GM21825 (cell line): Measurements from ENCODE around the gene DIS3L2.

Experiments used
- ATAC-seq: cut with Tn5 transposase; IDR thresholded peaks from one replicate; pipeline ENCODE4 v1.9.1; 2021; ENCODE audit warnings: mild to moderate bottlenecking, moderate library complexity; ENCODE audit not compliant: unreplicated experiment

The DIS3L2 gene

GRCh38 chr2:232250246-232251175 lies 289.0 kb downstream of the DIS3L2 start:
- ATAC-seq = no peak

DNA sequence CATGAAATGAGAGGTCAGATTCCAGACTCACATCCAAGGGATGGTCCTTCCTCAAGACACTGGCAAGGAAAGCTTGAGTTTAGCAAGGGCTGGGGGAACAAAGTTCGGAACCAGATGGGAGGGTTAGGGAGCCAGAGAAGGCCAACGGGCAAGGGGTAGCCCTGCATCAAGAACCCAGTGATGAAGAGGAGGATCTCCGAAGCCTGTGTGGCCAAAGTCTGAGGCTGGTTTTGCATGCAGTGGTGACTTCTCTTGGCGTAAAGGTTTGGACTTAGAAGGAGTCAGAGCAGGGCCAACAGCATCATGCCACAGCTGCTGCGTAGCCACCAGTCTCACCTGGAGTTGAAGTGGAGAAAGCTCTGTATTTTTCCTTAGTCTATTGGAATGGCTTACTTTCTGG lies 293.5 kb downstream of the DIS3L2 start:
- ATAC-seq = no peak

DNA sequence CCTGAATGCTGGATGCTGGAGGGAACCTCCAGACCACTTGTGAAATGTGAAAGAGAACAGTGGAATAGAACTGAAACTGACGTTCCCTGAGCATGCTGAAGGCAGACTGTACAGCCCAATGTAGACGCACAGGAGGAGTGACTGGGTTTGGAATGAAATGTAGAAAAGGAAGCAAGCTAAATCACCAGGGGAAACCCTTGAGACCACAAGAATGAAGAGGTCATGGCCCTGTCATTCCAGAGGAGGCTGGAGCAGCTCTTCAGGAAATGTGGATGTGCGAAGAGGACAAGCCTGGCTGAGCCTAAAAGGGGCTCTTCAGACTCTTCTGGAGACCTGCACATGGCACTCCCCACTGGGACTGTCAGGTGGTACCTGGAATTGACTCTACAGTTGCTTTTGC lies 298.6 kb downstream of the DIS3L2 start:
- no peak for ATAC-seq

- no peak for ATAC-seq
These were observed 300.3 kb downstream of the DIS3L2 start for GRCh38 chr2:232261776-232262175.

- ATAC-seq = no peak
These were observed 301.8 kb downstream of the DIS3L2 start for GRCh38 chr2:232263295-232263694.

GRCh38 chr2:232264081-232264480 lies 302.6 kb downstream of the DIS3L2 start:
- ATAC-seq = no peak

GRCh38 chr2:232265329-232265728 lies 303.8 kb downstream of the DIS3L2 start:
- ATAC-seq = no peak

DNA sequence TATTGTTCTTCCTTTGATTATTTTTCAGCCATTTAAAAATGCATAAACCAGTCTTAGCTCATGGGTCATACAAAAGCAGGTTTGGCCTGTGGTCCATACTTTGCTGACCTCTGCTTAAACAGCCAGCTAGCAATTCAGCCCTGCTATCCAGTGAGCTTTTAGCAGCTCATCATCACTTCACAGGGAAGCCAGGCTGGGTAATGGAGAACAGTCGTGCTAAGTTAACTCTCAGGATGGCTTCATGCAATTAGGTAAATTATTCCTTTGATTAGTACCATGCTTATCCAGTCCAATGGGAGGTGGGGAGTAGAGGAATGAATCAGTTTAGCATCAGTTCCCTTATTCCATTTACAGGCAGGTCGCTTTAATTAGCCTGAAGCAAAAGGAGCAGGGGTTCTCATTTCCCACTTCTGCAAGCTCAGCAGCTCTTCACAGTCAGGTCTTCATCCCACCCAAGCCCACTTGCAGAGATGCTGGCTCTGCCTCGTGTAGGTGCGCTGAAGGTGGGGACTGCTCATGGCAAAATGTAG lies 307.2 kb downstream of the DIS3L2 start:
- ATAC-seq = no peak

DNA sequence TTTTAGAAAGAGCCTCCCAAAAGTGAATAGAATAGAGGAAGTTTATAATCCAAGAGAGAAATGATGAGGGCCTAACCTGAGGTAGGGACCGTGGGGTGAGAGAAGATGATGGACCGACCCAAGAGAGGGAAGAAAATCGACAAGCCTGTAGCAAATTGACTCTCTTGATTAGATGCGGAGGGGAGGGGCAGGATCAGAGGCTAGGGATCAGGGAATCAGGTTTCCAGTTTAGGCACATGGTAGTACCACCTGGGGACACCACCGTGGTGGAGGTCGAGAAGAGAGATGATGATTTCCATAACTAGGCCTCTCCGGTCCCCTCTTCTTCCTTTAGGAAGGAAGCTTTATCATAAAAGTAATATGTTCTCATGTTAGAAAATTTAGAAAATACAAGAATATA lies 308.4 kb downstream of the DIS3L2 start:
- no peak for ATAC-seq

GRCh38 chr2:232273903-232274643 lies 312.6 kb downstream of the DIS3L2 start:
- no peak for ATAC-seq

GRCh38 chr2:232275670-232276069 lies 314.2 kb downstream of the DIS3L2 start:
- no peak for ATAC-seq

DNA sequence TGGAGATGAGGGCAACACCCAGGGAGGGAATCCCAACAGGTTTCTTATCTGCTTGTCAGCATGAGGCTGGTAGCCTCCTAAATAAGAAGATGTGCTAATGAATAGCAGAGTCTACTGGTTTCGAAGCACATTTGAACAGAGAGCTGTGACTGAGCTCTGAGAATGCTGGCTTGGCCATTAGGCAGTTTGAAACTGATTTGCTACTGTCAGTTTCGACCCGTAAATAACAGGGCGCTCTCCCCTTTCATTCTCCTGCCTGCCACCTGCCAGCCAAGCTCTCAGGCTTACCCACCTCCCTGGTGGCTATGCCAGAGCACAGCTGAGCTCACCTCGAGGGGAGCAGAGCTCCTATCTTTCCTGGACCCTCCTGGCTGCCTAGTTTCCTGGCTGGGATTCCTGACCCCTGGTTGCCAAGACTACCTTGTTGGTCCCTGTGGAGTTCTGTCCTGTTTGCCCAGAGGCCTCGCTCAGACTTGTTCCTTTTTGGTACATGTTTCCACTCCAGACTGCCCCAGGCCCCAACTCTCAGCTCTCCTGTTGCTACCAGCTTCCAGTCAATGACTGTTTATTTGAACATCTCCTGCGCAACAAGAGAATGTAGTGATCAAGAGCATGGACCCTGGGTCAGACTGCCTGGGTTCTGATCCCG lies 314.7 kb downstream of the DIS3L2 start:
- no peak for ATAC-seq

- ATAC-seq = no peak
These were observed 315.3 kb downstream of the DIS3L2 start for GRCh38 chr2:232276733-232277313.

DNA sequence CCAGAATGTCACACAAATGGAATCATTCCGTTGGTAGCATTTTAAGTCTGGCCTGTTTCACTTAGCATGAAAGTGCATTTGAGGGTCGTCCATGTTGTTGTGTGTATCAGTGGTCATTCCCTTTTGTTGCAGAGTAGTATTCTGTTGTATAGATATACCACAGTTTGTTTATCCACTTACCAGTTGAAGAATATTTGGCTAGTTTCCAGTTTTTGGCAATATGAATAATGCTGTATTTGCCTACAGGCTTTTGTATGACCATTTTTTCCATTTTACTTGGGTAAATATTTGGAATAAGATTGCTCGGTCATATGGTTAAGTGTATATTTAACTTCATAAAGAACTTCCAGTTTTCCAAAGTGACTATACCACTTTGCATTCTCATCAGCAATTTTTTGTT lies 317.0 kb downstream of the DIS3L2 start:
- ATAC-seq = no peak

GRCh38 chr2:232280341-232280740 lies 318.8 kb downstream of the DIS3L2 start:
- no peak for ATAC-seq

GRCh38 chr2:232281858-232282507 lies 320.5 kb downstream of the DIS3L2 start:
- no peak for ATAC-seq

DNA sequence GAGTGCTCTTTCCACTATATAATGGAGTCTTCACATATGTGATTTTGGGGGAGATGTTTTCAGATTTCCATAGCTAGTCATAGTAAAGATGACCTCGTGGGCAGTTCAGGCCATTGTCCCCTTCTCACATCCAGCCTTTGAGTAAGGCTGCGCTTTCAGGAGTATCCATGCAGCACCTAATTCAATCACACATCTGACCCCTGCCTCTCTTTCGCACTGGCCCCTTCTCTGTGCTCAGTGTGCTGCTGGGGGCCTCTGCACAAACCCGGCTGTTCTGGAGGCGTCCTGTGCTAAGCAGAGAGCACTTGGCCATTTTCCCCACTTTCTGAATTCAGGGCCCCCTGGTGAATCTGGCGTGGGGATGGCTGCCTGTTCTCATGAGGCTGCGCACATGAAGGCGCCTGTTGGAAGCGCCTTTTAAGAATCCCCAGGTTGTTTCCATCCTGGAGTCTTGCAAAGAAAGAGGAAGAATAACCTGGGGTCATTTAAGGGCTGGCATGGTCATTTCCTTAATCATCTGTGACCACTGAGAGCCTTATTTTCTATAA lies 321.1 kb downstream of the DIS3L2 start:
- ATAC-seq = no peak

- ATAC-seq = no peak
These were observed 324.7 kb downstream of the DIS3L2 start for GRCh38 chr2:232286001-232286868.

GRCh38 chr2:232287316-232287715 lies 325.8 kb downstream of the DIS3L2 start:
- ATAC-seq = no peak
